ENCODE data around the gene TNIK.

DNA sequence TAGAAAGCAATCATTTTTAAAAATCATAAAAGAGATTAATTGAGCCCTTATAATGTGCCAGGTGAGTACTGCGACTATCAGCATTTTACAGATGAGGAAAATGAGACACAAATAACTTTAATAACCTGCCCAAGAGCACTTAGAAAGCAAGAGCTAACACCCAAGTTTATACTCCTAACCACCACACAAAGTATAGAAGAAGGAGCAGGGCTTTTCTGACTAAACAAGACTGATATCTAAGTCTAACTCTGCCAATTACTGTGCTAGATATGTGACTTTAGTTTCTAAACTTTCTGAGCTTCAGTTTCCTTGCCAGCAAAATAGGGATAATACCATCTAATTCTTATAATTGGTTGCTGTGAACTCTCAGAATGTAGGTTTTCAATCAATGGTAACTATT is 47.7 kb downstream of the TNIK start:
- TF ChIP-seq TAF1 (IDR thresholded peaks at IDR 0.05; ENCODE audit: borderline replicate concordance, low read depth, low read length) (no peak), FOXJ3 (CRISPR knock-in tag; IDR thresholded peaks at IDR 0.05) (no peak)
- TF ChIP-seq, protein P1, sequence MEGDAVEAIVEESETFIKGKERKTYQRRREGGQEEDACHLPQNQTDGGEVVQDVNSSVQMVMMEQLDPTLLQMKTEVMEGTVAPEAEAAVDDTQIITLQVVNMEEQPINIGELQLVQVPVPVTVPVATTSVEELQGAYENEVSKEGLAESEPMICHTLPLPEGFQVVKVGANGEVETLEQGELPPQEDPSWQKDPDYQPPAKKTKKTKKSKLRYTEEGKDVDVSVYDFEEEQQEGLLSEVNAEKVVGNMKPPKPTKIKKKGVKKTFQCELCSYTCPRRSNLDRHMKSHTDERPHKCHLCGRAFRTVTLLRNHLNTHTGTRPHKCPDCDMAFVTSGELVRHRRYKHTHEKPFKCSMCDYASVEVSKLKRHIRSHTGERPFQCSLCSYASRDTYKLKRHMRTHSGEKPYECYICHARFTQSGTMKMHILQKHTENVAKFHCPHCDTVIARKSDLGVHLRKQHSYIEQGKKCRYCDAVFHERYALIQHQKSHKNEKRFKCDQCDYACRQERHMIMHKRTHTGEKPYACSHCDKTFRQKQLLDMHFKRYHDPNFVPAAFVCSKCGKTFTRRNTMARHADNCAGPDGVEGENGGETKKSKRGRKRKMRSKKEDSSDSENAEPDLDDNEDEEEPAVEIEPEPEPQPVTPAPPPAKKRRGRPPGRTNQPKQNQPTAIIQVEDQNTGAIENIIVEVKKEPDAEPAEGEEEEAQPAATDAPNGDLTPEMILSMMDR (IDR thresholded peaks at IDR 0.05): no peak
